HG02970 (cell line): ENCODE results near the gene CHD2.
"Not testable (repeated sequence)": the region's sequence is repeated elsewhere in the genome, so short reads cannot be mapped to it uniquely, and the experiment has no call there.

Experiments
- ATAC-seq: cut with Tn5 transposase; IDR thresholded peaks from one replicate; pipeline ENCODE4 v1.9.1; 2021; ENCODE audit warnings: mild to moderate bottlenecking, moderate library complexity, moderate number of reproducible peaks; ENCODE audit not compliant: unreplicated experiment, low FRiP score

The CHD2 gene

GRCh38 chr15:93030430-93031102 lies 130.4 kb downstream of the CHD2 start:
- peak; percentile 70 for ATAC-seq

GRCh38 chr15:93031103-93031464 lies 131.0 kb downstream of the CHD2 start:
- no peak for ATAC-seq

- not testable (repeated sequence) for ATAC-seq
These were observed 131.6 kb downstream of the CHD2 start for GRCh38 chr15:93031557-93032384.

GRCh38 chr15:93032515-93033206 lies 132.5 kb downstream of the CHD2 start:
- ATAC-seq, result not testable (repeated sequence)

GRCh38 chr15:93033434-93034045 lies 133.4 kb downstream of the CHD2 start:
- no peak for ATAC-seq

- no peak for ATAC-seq
These were observed 134.4 kb downstream of the CHD2 start for GRCh38 chr15:93034512-93034911.

GRCh38 chr15:93035092-93035915 lies 135.2 kb downstream of the CHD2 start:
- ATAC-seq, result no peak

- ATAC-seq, result peak; percentile 83
These were observed 136.1 kb downstream of the CHD2 start for GRCh38 chr15:93035953-93036810.

- ATAC-seq, result no peak
These were observed 137.1 kb downstream of the CHD2 start for GRCh38 chr15:93036951-93037819.

GRCh38 chr15:93037820-93038705 lies 137.9 kb downstream of the CHD2 start:
- ATAC-seq, result no peak

GRCh38 chr15:93039562-93040287 lies 139.6 kb downstream of the CHD2 start:
- not testable (repeated sequence) for ATAC-seq

- ATAC-seq, result no peak
These were observed 140.4 kb downstream of the CHD2 start for GRCh38 chr15:93040288-93041158.

GRCh38 chr15:93041159-93041547 lies 141.0 kb downstream of the CHD2 start:
- no peak for ATAC-seq

- ATAC-seq, result no peak
These were observed 142.1 kb downstream of the CHD2 start for GRCh38 chr15:93042211-93042610.

GRCh38 chr15:93042691-93043378 lies 142.7 kb downstream of the CHD2 start:
- no peak for ATAC-seq
